ENCODE data around the gene TNNC2. TPM values are rescaled to one million over a fixed set of nuclear protein-coding genes. Genes with fewer than 3 reads are reported as not detected.

Gene TNNC2
- total and polyA plus RNA-seq, 9 of the 15 experiments (the other 6 are each of a cell fraction or from before 2014, with no cell fraction given), result not detected

- TF ChIP-seq EGR1 (conservative IDR thresholded peaks at IDR 0.05) (no peak), ELK1 (CRISPR knock-in tag; IDR thresholded peaks at IDR 0.05) (no peak), PTBP1 (IDR thresholded peaks at IDR 0.05; ENCODE audit: low read depth, low read length) (no peak), PTRF (tag; IDR thresholded peaks at IDR 0.05) (no peak), THRAP3 (IDR thresholded peaks at IDR 0.05; ENCODE audit: borderline replicate concordance) (no peak), ZNF449 (CRISPR knock-in tag; IDR thresholded peaks at IDR 0.05) (no peak), KDM1A (IDR thresholded peaks at IDR 0.05) (0 out of 4 replicates have a peak, but pooled peaks have one; percentile 23 to 24), ATF4 (CRISPR knock-in tag; IDR thresholded peaks at IDR 0.05) (no peak), RHOXF2B (CRISPR knock-in tag; conservative IDR thresholded peaks at IDR 0.05) (no peak), ZNF699 (CRISPR knock-in tag; IDR thresholded peaks at IDR 0.05; ENCODE audit: insufficient replicate concordance) (no peak), KAT8 (IDR thresholded peaks at IDR 0.05; ENCODE audit: low read depth) (no peak), RAD51 (IDR thresholded peaks at IDR 0.05; ENCODE audit: borderline replicate concordance, low read depth) (no peak), HDAC1 (IDR thresholded peaks at IDR 0.05) (no peak), PKNOX1 (IDR thresholded peaks at IDR 0.05) (peak; percentile 75), L3MBTL2 (IDR thresholded peaks at IDR 0.05) (no peak), MEIS2 (IDR thresholded peaks at IDR 0.05; ENCODE audit: partially characterized antibody) (peak; percentile 86), NFATC3 (IDR thresholded peaks at IDR 0.05) (no peak), GABPB2 (CRISPR knock-in tag; conservative IDR thresholded peaks at IDR 0.05) (no peak), ZBTB34 (CRISPR knock-in tag; IDR thresholded peaks at IDR 0.05) (no peak), RUNX1 (IDR thresholded peaks at IDR 0.05; ENCODE audit: low read depth) (no peak), E2F3 (CRISPR knock-in tag; IDR thresholded peaks at IDR 0.05) (no peak), BRCA1 (IDR thresholded peaks at IDR 0.05) (no peak), BRCA1 (CRISPR knock-in tag; IDR thresholded peaks at IDR 0.05) (no peak), KAT7 (CRISPR knock-in tag; IDR thresholded peaks at IDR 0.05; ENCODE audit: borderline replicate concordance) (no peak), ETV1 (tag; conservative IDR thresholded peaks at IDR 0.05; ENCODE audit: low read depth) (no peak), PHF8 (IDR thresholded peaks at IDR 0.05; ENCODE audit: borderline replicate concordance, low read length) (no peak)
Observed at GRCh38 chr20:45860560-45861220, 33.6 kb upstream of the TNNC2 start (continued).

Measured in K562 (cell line).